Right renal cortex interstitium (tissue), 3 donors: Measurements from ENCODE around the gene EZR. TPM values are rescaled to one million over a fixed set of nuclear protein-coding genes. Genes with fewer than 3 reads are reported as not detected.

Experiments
- DNase-seq, 3 donors: peaks; one replicate each; pipeline ENCODE4 v3.0.0-alpha.2; 2013; ENCODE audit warnings: low read depth in 3 of 3, low spot score in 2 of 3
- polyA plus RNA-seq, 3 donors: library from polyadenylated mRNA; unstranded; fragments of 120-200 nt; gene quantifications; one replicate each; pipeline ENCODE4 v1.2.1, GENCODE V29; 2013; ENCODE audit not compliant: insufficient read length in 3 of 3

The EZR gene
- polyA plus RNA-seq, 3 donors = 246 to 271 (median 263) TPM

GRCh38 chr6:158780246-158780884, 38.8 kb downstream of the EZR start:
- no peak for DNase-seq

GRCh38 chr6:158778005-158778527, 41.1 kb downstream of the EZR start:
- no peak for DNase-seq

GRCh38 chr6:158777510-158777909, 41.7 kb downstream of the EZR start:
- DNase-seq = no peak

- no peak for DNase-seq
These were observed 42.4 kb downstream of the EZR start for GRCh38 chr6:158776737-158777136.

GRCh38 chr6:158775832-158776231, 43.3 kb downstream of the EZR start:
- no peak for DNase-seq

GRCh38 chr6:158774717-158775449, 44.3 kb downstream of the EZR start:
- DNase-seq = no peak

- DNase-seq = no peak
These were observed 45.4 kb downstream of the EZR start for GRCh38 chr6:158773581-158774449.

DNA sequence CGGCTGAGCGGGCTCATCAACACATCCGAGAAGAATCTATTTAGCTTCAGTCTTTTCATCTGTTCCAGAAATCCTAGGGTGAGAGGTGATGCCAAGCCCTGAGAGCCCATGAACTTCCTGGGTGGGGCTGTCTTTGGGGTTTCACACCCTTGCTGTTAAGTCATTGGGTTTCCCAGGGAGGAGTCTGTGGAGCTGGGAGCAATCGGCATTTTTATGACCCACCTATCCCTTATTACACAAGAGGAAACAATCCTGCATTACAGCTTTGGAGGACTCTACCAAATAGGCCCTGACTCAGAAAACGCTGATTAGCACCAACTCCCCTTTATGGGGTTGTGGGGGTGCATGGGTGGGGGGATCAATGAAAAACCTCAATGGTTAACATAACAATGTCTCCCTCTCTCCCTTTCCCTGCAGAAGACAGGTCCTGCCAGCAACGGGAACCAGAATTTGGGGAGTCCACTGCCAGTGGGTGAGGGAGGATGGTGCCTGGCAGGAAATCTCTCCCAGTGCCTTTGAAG, 46.3 kb downstream of the EZR start:
- no peak for DNase-seq

DNA sequence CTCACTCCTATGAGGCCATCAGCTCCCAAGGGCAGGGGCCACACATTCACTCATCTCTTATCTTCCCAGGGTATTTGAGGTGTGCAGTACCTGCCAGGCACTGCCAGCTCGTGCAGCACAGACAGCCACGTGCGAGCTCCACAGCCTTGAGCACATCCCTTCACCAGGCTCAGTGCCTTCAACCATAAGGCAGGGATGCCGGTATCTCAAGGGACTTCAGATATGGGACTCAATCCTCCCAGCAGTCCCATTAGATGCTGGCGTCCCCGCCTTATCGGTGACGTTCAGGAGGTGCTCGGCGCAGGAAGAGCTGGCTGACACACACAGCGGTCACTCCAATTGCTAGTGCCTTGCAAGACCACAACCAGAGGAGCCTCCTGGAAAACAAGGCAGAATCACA, 47.0 kb downstream of the EZR start:
- DNase-seq = no peak

DNA sequence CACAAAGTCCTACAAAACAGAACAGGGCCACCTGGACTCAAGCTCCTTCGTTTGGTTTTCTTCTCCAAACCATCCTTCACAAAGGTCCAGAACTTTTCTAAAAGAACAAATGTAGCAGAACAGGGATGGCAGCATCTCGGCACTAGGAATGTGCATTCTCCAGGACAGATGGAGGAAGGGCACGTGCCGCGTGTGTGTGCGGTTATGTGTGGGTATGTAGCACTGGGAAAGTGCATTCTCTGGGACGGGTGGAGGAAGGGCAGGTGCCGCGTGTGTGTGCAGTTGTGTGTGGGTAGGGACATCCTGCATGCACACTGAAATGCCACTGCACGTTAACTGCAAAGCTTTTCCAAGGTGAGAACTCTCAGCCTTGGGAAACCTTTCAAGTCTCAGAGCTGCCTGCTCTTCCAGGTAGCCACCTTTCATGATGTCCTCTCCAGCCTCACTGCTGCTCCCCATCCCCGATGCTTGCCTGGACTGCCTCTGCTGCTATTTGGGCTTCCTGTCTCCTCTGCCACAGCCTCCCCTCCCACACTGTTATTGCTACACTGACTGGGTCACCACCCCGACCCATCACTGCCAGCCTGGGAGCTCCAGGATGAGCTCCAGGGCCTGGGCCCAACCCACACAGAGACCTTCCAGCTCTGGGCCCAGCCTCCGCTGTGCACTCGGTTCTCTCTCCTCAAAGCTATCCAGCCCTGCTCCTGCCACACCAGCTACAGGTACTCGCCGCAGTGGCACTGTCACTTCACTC, 47.6 kb downstream of the EZR start:
- no peak for DNase-seq

GRCh38 chr6:158770533-158771330, 48.4 kb downstream of the EZR start:
- no peak for DNase-seq

- DNase-seq = no peak
These were observed 49.3 kb downstream of the EZR start for GRCh38 chr6:158769771-158770432.

DNA sequence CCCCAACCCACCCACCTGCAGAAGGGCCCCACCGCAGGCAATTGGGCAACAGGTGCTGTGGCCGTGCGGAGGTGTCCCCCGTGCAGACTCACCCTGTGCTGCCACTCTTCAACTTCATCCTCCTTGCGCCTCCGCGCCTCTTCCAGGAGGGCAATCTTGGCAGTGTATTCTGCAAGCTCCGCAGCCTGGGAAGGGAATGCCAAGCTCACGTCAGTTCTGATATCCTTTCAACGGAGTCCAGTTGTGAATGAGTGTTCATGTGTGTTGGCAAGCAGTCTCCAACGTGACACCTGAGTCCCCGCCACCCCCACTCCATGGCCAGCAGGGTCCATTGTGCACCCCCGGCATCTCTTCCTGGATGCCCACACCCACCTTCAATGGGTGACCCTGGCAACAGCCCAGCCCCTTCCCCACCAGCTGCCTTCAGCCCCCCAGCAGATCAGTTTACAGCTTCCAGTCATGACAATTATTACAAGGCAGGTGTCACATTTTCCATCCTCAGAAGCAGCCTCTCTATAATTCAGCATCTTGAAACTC, 49.9 kb downstream of the EZR start:
- no peak for DNase-seq

DNA sequence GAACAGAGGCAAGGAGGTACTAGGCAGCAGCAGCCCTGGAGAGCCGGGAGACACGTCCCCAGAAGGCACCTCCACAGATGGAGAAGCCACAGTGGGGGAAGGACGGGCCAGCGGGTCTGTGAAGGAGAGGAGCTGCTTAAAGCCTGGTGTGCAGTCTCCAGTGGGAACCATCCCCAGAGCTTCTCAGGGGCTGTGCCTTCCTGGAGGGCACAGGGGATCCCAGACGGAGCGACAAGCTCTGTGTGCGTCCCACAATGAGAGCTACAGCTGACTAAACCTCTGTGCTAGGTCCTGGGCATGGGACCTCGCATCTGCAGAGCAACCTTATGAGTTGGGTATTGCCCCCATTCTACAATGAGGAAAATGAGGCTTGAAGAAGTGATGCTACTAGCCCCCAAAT, 50.7 kb downstream of the EZR start:
- DNase-seq = no peak

GRCh38 chr6:158767709-158768108, 51.5 kb downstream of the EZR start:
- DNase-seq = no peak

DNA sequence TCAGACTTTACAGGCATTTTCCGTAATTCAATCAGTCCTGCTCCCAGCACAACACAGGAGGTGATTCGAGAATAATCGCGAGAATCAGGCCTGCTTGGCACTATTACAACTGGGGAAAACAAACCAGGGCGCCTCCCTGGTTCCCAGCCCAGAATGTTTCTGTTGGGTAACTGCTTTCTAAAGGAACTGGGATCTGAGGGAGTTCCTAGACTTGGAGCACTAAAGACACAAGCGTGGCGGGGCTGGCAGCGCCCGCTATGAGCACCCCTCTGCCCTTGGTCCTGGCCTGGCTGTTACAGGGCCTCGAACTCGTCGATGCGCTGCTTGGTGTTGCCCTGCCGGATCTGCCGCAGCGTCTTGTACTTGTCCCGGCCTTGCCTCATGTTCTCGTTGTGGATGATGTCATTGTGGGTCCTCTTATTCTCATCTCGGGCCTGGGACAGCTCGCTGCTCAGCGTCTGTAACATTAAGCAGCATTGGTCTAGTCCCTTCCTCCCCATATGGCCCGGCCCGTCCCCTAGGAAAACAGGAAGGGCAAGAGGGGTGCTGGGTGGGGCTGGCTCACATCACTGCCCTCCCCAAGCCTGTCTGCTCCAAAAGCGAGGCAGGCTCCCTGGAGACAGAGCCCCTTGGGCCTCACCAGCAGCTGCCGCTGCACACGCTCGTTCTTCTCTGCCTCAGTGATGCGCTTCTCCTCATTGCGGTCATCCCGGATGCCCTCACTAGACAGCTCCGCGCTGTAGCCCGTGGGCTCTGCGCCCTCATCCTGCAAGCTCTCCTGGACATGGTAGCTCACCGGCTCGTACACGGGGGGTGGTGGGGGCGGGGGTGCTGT, 52.3 kb downstream of the EZR start:
- no peak for DNase-seq

DNA sequence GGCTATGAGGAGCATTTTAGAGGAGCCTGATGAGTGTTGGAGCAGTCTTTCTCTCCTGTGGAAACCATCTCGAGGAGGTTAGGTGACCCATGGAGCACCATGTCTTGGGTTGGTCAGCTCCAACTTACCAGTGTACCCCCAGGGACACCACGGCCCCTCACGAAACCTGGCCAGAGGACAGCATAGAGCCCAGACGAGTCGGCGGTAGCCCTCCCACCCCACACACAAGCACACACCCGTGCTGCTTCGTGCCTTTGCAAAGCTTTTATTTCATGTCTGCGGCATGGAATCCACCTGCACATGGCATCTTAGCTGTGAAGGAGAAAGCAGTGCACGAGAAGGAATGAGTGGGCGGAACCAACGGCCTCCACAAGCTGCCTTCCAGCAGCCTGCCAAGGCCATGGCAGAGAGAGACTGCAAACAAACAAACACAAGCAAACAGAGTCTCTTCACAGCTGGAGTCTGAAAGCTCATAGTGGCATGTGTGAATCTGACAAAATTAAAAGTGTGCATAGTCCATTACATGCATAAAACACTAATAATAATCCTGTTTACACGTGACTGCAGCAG, 53.6 kb downstream of the EZR start:
- DNase-seq = no peak

- DNase-seq = no peak
These were observed 54.2 kb downstream of the EZR start for GRCh38 chr6:158764926-158765325.
